CD4-positive, alpha-beta memory T cell (primary cell): ENCODE data around the gene STK24. TPM values are rescaled to one million over a fixed set of nuclear protein-coding genes. Genes with fewer than 3 reads are reported as not detected.
A peak's percentile ranks its signal among the peaks of the same experiment; 100 is the strongest.

Source experiments
- CTCF ChIA-PET: fragments of 350-600 bp; sonication (Branson Sonifier 250); formaldehyde crosslinking; loops from one replicate; lab custom pipeline; 2021; ENCODE audit warnings: inconsistent platforms; ENCODE audit not compliant: partially characterized antibody; lab: Charles Lee
- POLR2A ChIA-PET: fragments of 350-600 bp; sonication (Branson Sonifier 250); formaldehyde crosslinking; loops from one replicate; lab custom pipeline; 2021; ENCODE audit not compliant: partially characterized antibody; lab: Charles Lee
- DNase-seq, 5 donors: peaks; one replicate each; pipeline versions ENCODE4 v3.0.0 to v3.0.0-alpha.2; 2020 to 2022; ENCODE audit warnings: mixed read lengths in 1 of 5
- H3K27ac ChIP-seq: one replicate; pipeline ENCODE4 v1.7.0; 2013; ENCODE audit warnings: low read depth, low read length
- H3K27me3 ChIP-seq: 2 replicates; pipeline ENCODE4 v1.7.0; 2013; ENCODE audit warnings: mild to moderate bottlenecking, low read length, moderate library complexity; ENCODE audit not compliant: insufficient read depth
- H3K36me3 ChIP-seq: 2 replicates; pipeline ENCODE4 v1.7.0; 2013; ENCODE audit warnings: mild to moderate bottlenecking, low read length, moderate library complexity; ENCODE audit not compliant: insufficient read depth
- H3K4me1 ChIP-seq: 2 replicates; pipeline ENCODE4 v1.7.0; 2013; ENCODE audit warnings: mild to moderate bottlenecking, low read length, moderate library complexity; ENCODE audit not compliant: insufficient read depth
- H3K4me3 ChIP-seq, 2 donors: one replicate each; pipeline ENCODE4 v1.7.0; 2013; ENCODE audit warnings: low read length in 2 of 2, mild to moderate bottlenecking in 1 of 2
- H3K9me3 ChIP-seq, 2 donors: one replicate each; pipeline ENCODE4 v1.7.0; 2013; ENCODE audit warnings: low read length in 2 of 2, control low read depth in 1 of 2; ENCODE audit not compliant: control insufficient read depth in 1 of 2
- H3K27ac Mint-ChIP-seq, 7 donors: one replicate each; pipeline ENCODE4 v1.8.0; 2020 to 2021; ENCODE audit warnings: mixed read lengths in 7 of 7, mild to moderate bottlenecking in 6 of 7, inconsistent platforms in 3 of 7, moderate library complexity in 3 of 7
- H3K27me3 Mint-ChIP-seq, 2 donors: one replicate each; pipeline ENCODE4 v1.8.0; 2020 to 2021; ENCODE audit warnings: mixed read lengths in 2 of 2
- H3K36me3 Mint-ChIP-seq, 2 donors: one replicate each; pipeline ENCODE4 v1.8.0; 2020 to 2021; ENCODE audit warnings: mixed read lengths in 2 of 2, inconsistent platforms in 1 of 2, mild to moderate bottlenecking in 1 of 2
- H3K4me1 Mint-ChIP-seq, 4 donors: one replicate each; pipeline ENCODE4 v1.8.0; 2020 to 2021; ENCODE audit warnings: mixed read lengths in 4 of 4, mild to moderate bottlenecking in 1 of 4
- H3K4me3 Mint-ChIP-seq, 8 donors: one replicate each; pipeline ENCODE4 v1.8.0; 2020 to 2021; ENCODE audit warnings: mixed read lengths in 8 of 8, mild to moderate bottlenecking in 7 of 8, moderate library complexity in 6 of 8, inconsistent platforms in 3 of 8
- H3K9me3 Mint-ChIP-seq, 8 donors: one replicate each; pipeline ENCODE4 v1.8.0; 2020 to 2021; ENCODE audit warnings: mixed read lengths in 8 of 8, mild to moderate bottlenecking in 5 of 8, inconsistent platforms in 3 of 8, moderate library complexity in 1 of 8
- intact Hi-C: fragments of 100-400 bp; cut with micrococcal nuclease; formaldehyde crosslinking; loops from one replicate; pipeline ENCODE4 v1.15.1; 2023
- polyA plus RNA-seq, 2 donors: library from polyadenylated mRNA; unstranded; fragments of 300-500 nt; fragmentation: Illumina TruSeq; gene quantifications; one replicate each; pipeline ENCODE4 v1.2.3, GENCODE V29; 2021
- total RNA-seq, 2 experiments: library from RNA; stranded (reverse); gene quantifications; one replicate each; pipeline ENCODE4 v1.2.3, GENCODE V29; 2021

Gene STK24
- total and polyA plus RNA-seq, 4 experiments from 2014 or later = 24.2 to 147 (median 118) TPM

DNA sequence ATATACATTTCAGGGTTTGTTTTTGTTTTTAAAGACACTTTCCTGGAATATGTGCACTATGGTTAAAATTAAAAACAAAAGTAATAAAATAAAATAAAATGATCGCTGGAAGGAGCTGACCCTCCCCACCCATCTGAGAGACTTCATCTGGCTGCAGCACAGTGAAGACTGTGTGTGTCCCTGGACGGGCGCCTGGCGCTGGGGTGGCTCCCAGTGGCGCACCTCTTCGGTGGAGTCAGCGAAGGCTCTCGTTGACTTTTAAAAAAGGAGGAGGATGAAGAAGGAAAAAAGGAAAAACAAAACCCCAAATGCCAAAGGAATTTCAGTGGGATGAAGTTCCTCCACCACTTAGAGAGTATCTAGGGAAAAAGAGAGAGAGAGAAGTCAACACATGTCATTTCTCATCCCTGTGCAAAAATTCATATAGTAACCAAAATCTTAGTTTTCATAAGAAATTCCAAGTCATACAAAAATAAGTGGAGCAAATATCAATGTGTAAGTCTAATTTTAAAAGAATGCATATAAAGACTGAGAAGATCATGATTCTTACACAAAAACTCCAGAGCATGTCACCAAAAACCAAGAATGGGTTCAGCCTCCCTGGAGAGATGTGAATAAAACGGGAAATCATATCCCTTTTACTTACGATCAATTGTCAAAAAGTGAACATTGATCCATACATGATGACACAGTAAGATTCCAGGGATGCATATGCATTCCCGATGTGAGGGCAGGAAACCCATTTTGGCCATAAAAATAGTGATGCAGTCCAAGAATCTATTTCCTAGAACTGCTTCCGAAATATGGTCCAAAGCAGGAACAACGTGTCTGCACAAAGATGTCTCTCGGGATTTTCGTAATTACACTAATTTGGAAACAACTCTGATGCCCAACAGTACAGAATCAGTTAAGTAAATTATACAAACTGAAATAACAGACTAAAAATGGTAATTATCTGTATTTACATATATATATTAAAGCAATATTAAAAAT is 123.8 kb downstream of the STK24 start:
- H3K9me3 Mint-ChIP-seq = no peaks in the 10 kb centered on the region
- H3K4me3 ChIP-seq = no peak overlapping the region
- peak overlapping the region in 4 of 7 donors; percentile 11 to 71 (median 44) for H3K27ac Mint-ChIP-seq
- intact Hi-C loops = no loop called here
- H3K4me3 Mint-ChIP-seq = no peak overlapping the region
- DNase-seq = no peak
- ChIA-PET CTCF (interaction anchor here (4.3 kb wide), 1 partner anchor 200 kb away, joined by 39 read pairs; no protein-coding TSS in a partner anchor), POLR2A (no interaction called here)
- no peaks in the 10 kb centered on the region for H3K9me3 ChIP-seq
- no peaks in the 10 kb centered on the region for H3K27me3 ChIP-seq
- peaks cover 59% of the 10 kb centered on the region for H3K36me3 ChIP-seq
- H3K4me1 ChIP-seq = peaks cover 18% of the 10 kb centered on the region
- peaks cover 16 to 30% (median 19%) of the 10 kb centered on the region in 4 donors for H3K4me1 Mint-ChIP-seq
- peaks cover 52 to 84% of the 10 kb centered on the region in 2 donors for H3K36me3 Mint-ChIP-seq
- H3K27me3 Mint-ChIP-seq = no peaks in the 10 kb centered on the region
- H3K27ac ChIP-seq = no peak overlapping the region

DNA sequence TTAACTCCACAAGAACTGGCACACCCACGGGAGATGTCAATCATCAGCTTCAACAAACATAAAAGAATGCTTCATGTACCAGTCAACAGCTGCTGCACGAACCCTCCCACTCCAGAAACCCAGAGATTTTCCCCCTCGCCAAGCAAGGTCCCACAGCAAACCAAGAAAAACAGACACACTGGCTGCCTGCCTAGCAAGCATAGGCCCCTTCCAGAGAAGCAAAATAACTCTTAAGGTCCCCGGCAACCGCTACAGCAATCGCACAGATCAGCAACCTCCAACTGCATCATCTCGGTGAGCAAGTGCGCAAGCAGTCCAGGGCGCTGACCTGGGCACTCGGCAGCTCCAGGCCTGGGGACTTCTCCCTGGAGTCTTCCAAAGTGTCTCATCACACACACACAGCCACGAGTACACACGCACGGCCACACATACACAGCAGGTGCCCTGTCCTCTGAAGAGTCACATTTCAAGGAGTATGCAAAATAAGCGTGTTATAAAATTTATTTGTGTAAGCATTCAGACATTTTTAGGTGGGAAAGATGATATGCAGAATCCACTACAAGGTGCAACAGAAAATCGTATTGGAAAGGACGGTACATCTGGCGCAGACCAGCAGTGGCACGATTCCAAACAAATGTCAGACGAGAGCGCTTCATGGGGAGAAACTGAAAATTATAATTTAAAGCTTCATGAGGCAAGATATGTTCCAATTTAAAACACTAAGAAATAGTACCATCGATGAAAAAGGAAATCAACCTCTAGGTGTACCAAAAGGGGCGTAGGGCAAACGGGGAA is 125.0 kb downstream of the STK24 start:
- peak overlapping the region in 1 of 8 donors; percentile 13 for H3K4me3 Mint-ChIP-seq
- POLR2A ChIA-PET = no interaction called here

GRCh38 chr13:98450539-98451111 is 126.3 kb downstream of the STK24 start:
- DNase-seq = no peak
- intact Hi-C loops = no loop called here
- no peaks in the 10 kb centered on the region for H3K9me3 ChIP-seq
- no peaks in the 10 kb centered on the region for H3K9me3 Mint-ChIP-seq
- no peak overlapping the region for H3K4me3 ChIP-seq
- peaks cover 39% of the 10 kb centered on the region for H3K36me3 ChIP-seq
- peaks cover 17 to 35% (median 26%) of the 10 kb centered on the region in 4 donors for H3K4me1 Mint-ChIP-seq
- peaks cover 51 to 67% of the 10 kb centered on the region in 2 donors for H3K36me3 Mint-ChIP-seq
- H3K27me3 ChIP-seq = no peaks in the 10 kb centered on the region
- no peak overlapping the region for H3K4me3 Mint-ChIP-seq
- ChIA-PET CTCF (interaction anchor here (1.8 to 4.3 kb wide), 2 partner anchors 16 to 203 kb away, joined by 9 to 39 read pairs; no protein-coding TSS in a partner anchor), POLR2A (interaction anchor here (0.5 to 1.2 kb wide), 3 partner anchors 76 to 202 kb away, joined by 3 to 4 read pairs (median 3); no protein-coding TSS in a partner anchor)
- H3K27ac ChIP-seq = no peak overlapping the region
- peaks cover 21% of the 10 kb centered on the region for H3K4me1 ChIP-seq
- H3K27ac Mint-ChIP-seq = peak overlapping the region; percentile 75 to 87 (median 80)
- H3K27me3 Mint-ChIP-seq = no peaks in the 10 kb centered on the region

More for the DNA sequence above, 125.0 kb downstream of the STK24 start:
- peaks cover 16 to 33% (median 22%) of the 10 kb centered on the region in 4 donors for H3K4me1 Mint-ChIP-seq
- peaks cover 51 to 77% of the 10 kb centered on the region in 2 donors for H3K36me3 Mint-ChIP-seq
- peak overlapping the region; percentile 75 to 87 (median 80) for H3K27ac Mint-ChIP-seq
- DNase-seq = no peak
- CTCF ChIA-PET = interaction anchor here (1.4 to 4.3 kb wide), 4 partner anchors 10 to 222 kb away, joined by 5 to 39 read pairs (median 7); no protein-coding TSS in a partner anchor
- H3K36me3 ChIP-seq = peaks cover 51% of the 10 kb centered on the region
- no peaks in the 10 kb centered on the region for H3K27me3 ChIP-seq
- H3K9me3 Mint-ChIP-seq = no peaks in the 10 kb centered on the region
- intact Hi-C loops = no loop called here
- no peak overlapping the region for H3K27ac ChIP-seq
- no peaks in the 10 kb centered on the region for H3K9me3 ChIP-seq
- no peaks in the 10 kb centered on the region for H3K27me3 Mint-ChIP-seq
- peaks cover 18% of the 10 kb centered on the region for H3K4me1 ChIP-seq
- no peak overlapping the region for H3K4me3 ChIP-seq

GRCh38 chr13:98450026-98450425 is 126.9 kb downstream of the STK24 start:
- H3K27ac ChIP-seq = no peak overlapping the region

DNA sequence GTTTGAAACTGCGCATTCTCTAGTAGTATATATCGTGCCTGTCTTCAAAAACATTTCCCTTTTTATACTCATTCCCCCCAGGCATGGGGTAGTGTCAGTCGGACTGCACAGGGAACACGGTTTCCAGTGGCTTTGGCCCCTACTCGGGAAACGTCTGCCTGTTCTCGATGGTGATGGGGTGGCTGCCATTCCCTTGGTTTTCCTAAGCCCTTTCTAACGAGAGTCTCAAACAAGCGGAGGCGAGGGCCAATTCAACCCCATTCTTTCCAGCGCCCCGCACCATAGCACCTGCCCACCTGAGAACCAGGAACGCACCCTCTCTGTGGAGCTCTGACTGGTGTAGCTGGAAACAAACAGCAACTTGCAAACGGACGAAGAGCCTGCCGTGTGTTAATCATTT is 127.6 kb downstream of the STK24 start:
- Mint-ChIP-seq H3K9me3 (no peaks in the 10 kb centered on the region), H3K27ac (peak overlapping the region in 4 of 7 donors; percentile 3 to 69 (median 60)), H3K4me1 (peaks cover 23 to 46% (median 35%) of the 10 kb centered on the region in 4 donors), H3K27me3 (no peaks in the 10 kb centered on the region), H3K4me3 (no peak overlapping the region), H3K36me3 (peaks cover 43 to 56% of the 10 kb centered on the region in 2 donors)
- Histone ChIP-seq H3K27ac (no peak overlapping the region), H3K9me3 (no peaks in the 10 kb centered on the region), H3K27me3 (no peaks in the 10 kb centered on the region), H3K4me3 (no peak overlapping the region), H3K36me3 (peaks cover 27% of the 10 kb centered on the region), H3K4me1 (peaks cover 31% of the 10 kb centered on the region)
- no peak for DNase-seq
- intact Hi-C loops = no loop called here
- CTCF ChIA-PET = interaction anchor here (0.7 to 4.3 kb wide), 2 partner anchors 204 to 386 kb away, joined by 3 to 39 read pairs; no protein-coding TSS in a partner anchor
- POLR2A ChIA-PET = interaction anchor here (1.2 kb wide), 1 partner anchor 78 kb away, joined by 3 read pairs; no protein-coding TSS in a partner anchor

More at GRCh38 chr13:98450026-98450425, 126.9 kb downstream of the STK24 start:
- Mint-ChIP-seq H3K27me3 (no peaks in the 10 kb centered on the region), H3K36me3 (peaks cover 50 to 63% of the 10 kb centered on the region in 2 donors), H3K4me3 (no peak overlapping the region), H3K9me3 (no peaks in the 10 kb centered on the region), H3K27ac (peak overlapping the region in 4 of 7 donors; percentile 51 to 70 (median 58)), H3K4me1 (peaks cover 22 to 41% (median 32%) of the 10 kb centered on the region in 4 donors)
- intact Hi-C loops = no loop called here
- Histone ChIP-seq H3K9me3 (no peaks in the 10 kb centered on the region), H3K4me3 (no peak overlapping the region), H3K27me3 (no peaks in the 10 kb centered on the region), H3K4me1 (peaks cover 27% of the 10 kb centered on the region), H3K36me3 (peaks cover 34% of the 10 kb centered on the region)
- CTCF ChIA-PET = interaction anchor here (1.8 to 4.3 kb wide), 2 partner anchors 17 to 204 kb away, joined by 9 to 39 read pairs; no protein-coding TSS in a partner anchor
- no peak for DNase-seq
- POLR2A ChIA-PET = interaction anchor here (1.1 to 1.2 kb wide), 2 partner anchors 77 to 203 kb away, joined by 3 to 4 read pairs; no protein-coding TSS in a partner anchor

DNA sequence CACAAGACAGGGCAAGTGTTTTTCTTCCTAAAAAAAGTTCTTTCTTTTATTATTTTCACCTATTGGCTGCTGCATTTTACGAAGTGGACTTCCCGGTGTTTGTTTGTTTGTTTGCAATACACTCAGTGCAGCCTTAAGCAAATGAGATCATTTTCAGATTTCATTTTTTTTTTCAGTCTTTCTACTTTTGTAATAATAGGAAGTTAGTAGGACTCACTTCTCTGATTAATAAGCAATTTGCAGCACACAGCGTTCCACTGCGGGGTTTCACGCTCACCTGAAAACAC is 128.3 kb downstream of the STK24 start:
- ChIA-PET POLR2A (interaction anchor here (1.2 to 1.4 kb wide), 2 partner anchors 114 to 204 kb away, joined by 3 to 5 read pairs; no protein-coding TSS in a partner anchor), CTCF (interaction anchor here (1.1 to 9.5 kb wide), 5 partner anchors 8 to 227 kb away, joined by 4 to 345 read pairs (median 10); no protein-coding TSS in a partner anchor)
- peaks cover 31% of the 10 kb centered on the region for H3K4me1 ChIP-seq
- H3K4me3 Mint-ChIP-seq = no peak overlapping the region
- peak overlapping the region in 5 of 7 donors; percentile 9 to 74 (median 47) for H3K27ac Mint-ChIP-seq
- intact Hi-C loops = no loop called here
- H3K27me3 Mint-ChIP-seq = no peaks in the 10 kb centered on the region
- H3K27me3 ChIP-seq = no peaks in the 10 kb centered on the region
- no peak overlapping the region for H3K4me3 ChIP-seq
- no peak for DNase-seq
- H3K36me3 Mint-ChIP-seq = peaks cover 39 to 50% of the 10 kb centered on the region in 2 donors
- H3K36me3 ChIP-seq = peaks cover 25% of the 10 kb centered on the region
- H3K9me3 Mint-ChIP-seq = no peaks in the 10 kb centered on the region
- H3K27ac ChIP-seq = no peak overlapping the region
- peaks cover 23 to 51% (median 37%) of the 10 kb centered on the region in 4 donors for H3K4me1 Mint-ChIP-seq
- no peaks in the 10 kb centered on the region for H3K9me3 ChIP-seq
